Endothelial cell (in vitro differentiated cells): Measurements from ENCODE around the gene TRIM46. TPM values are rescaled to one million over a fixed set of nuclear protein-coding genes. Genes with fewer than 3 reads are reported as not detected.

Source experiments
- DNase-seq: peaks from one replicate; pipeline ENCODE4 v3.0.0; 2021; ENCODE audit warnings: low spot score
- H3K27ac Mint-ChIP-seq: one replicate; pipeline ENCODE4 v1.8.0; 2021; ENCODE audit warnings: mixed read lengths, inconsistent platforms; ENCODE audit not compliant: unreplicated experiment
- H3K27me3 Mint-ChIP-seq: one replicate; pipeline ENCODE4 v1.8.0; 2021; ENCODE audit warnings: mild to moderate bottlenecking, moderate library complexity, mixed read lengths, inconsistent platforms; ENCODE audit not compliant: unreplicated experiment
- H3K36me3 Mint-ChIP-seq: one replicate; pipeline ENCODE4 v1.8.0; 2021; ENCODE audit warnings: mild to moderate bottlenecking, low read depth, mixed read lengths, inconsistent platforms; ENCODE audit not compliant: unreplicated experiment
- H3K4me1 Mint-ChIP-seq: one replicate; pipeline ENCODE4 v1.8.0; 2021; ENCODE audit warnings: mild to moderate bottlenecking, mixed read lengths, inconsistent platforms; ENCODE audit not compliant: unreplicated experiment
- H3K4me3 Mint-ChIP-seq: one replicate; pipeline ENCODE4 v1.8.0; 2021; ENCODE audit warnings: mild to moderate bottlenecking, mixed read lengths, inconsistent platforms; ENCODE audit not compliant: unreplicated experiment
- H3K9me3 Mint-ChIP-seq: one replicate; pipeline ENCODE4 v1.8.0; 2021; ENCODE audit warnings: mixed read lengths, inconsistent platforms; ENCODE audit not compliant: unreplicated experiment
- total RNA-seq: library from RNA; stranded (reverse); fragmentation: NEBNext Ultra II Directional; extraction: Animal tissue kit (Norgen Biotek cat#: 25700); gene quantifications from one replicate; pipeline ENCODE4 v1.2.1, GENCODE V29; 2021; ENCODE audit not compliant: unreplicated experiment
- TF ChIP-seq, protein P1 (sequence below): fragments of 200-600 bp; sonication (generic); IDR thresholded peaks from one replicate; pipeline ENCODE4 v1.5.0; 2021; ENCODE audit warnings: antibody characterized with exemption; ENCODE audit not compliant: unreplicated experiment

The TRIM46 gene
- total RNA-seq, 1 donor from 2014 or later, result 8.5 TPM

DNA sequence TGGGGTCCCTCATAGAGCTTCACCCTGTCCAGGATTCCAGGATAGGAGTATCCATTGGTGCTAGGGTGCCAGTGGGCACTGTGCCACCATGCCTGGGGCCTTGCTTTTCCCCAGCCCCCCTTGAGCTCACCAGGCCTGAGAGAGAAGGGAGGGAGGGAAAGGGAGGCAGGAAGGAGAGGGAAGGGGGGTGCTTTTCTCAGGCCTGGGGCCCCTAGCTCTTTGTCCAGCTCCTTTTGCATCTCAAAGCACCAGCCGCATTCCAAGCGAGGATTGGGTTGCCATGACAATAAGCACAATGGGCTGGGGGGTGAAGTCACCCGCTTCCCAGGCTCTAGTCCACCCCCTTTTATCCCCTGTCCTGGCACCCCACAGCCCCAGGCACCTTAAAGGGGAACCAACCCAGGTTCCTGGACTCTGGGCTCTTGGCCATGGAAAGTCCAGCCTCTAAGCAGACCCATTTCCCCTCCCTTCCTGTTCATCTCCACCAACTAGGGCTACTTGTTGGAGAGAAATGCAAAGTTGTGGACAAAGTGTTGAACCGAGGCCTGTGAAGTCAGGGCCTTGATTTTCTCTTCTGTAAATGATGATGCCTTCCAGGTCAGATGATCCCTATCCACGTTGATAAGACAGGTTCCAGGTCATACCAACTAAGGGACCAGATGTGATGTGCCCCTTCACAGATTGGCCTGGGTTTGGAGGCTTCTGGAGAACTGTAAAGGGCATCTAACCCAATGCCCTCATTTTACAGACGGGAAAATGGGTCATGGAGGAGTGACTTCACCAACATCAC, 22.6 kb downstream of the TRIM46 start:
- peaks cover 28% of the 10 kb centered on the region for H3K36me3 Mint-ChIP-seq
- H3K9me3 Mint-ChIP-seq, result no peaks in the 10 kb centered on the region
- peak overlapping the region; percentile 90 for H3K4me3 Mint-ChIP-seq
- peaks cover 23% of the 10 kb centered on the region for H3K4me1 Mint-ChIP-seq
- peak overlapping the region; percentile 91 for H3K27ac Mint-ChIP-seq
- DNase-seq, result no peak
- H3K27me3 Mint-ChIP-seq, result peaks cover 37% of the 10 kb centered on the region
- TF ChIP-seq, protein P1, sequence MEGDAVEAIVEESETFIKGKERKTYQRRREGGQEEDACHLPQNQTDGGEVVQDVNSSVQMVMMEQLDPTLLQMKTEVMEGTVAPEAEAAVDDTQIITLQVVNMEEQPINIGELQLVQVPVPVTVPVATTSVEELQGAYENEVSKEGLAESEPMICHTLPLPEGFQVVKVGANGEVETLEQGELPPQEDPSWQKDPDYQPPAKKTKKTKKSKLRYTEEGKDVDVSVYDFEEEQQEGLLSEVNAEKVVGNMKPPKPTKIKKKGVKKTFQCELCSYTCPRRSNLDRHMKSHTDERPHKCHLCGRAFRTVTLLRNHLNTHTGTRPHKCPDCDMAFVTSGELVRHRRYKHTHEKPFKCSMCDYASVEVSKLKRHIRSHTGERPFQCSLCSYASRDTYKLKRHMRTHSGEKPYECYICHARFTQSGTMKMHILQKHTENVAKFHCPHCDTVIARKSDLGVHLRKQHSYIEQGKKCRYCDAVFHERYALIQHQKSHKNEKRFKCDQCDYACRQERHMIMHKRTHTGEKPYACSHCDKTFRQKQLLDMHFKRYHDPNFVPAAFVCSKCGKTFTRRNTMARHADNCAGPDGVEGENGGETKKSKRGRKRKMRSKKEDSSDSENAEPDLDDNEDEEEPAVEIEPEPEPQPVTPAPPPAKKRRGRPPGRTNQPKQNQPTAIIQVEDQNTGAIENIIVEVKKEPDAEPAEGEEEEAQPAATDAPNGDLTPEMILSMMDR, result no peak

DNA sequence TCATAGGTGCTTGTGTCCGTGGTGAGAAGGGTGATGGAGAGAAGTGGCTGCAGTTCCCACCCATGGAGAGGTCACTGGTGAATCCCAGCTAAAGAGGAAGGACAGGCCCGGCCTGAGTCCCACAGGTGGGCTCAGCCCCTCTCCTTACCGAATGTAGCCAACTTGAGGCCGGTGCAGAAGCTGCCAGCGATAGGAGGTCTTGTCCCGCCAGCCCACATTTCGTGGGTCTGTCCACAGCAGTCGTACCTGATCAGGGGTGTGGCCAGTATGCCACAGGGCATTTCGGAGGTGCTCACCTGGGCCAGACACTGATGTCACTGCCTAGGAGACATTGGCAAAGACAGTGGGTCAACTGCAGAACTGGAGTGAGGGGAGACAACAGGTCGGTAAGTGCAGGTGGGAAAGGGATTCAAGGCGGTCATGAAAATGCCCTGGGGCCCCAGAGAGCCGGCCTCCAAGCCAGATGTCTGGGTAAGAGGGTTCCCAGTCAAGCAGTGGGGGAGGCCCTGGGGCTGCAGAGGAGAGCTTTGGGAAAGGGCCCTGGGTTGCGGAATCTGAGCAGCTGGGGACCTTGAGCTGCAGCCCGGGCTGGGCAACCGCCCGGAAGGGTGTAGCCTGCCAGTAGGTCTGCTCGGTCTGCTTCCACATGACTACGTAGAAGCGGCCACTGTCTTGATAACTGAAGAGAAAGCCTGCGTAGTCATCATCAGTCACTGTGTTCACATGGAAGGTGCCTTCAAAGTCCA, 23.4 kb downstream of the TRIM46 start:
- peak overlapping the region; percentile 67 for H3K27ac Mint-ChIP-seq
- H3K27me3 Mint-ChIP-seq, result peaks cover 39% of the 10 kb centered on the region
- TF ChIP-seq, protein P1, result no peak
- no peaks in the 10 kb centered on the region for H3K9me3 Mint-ChIP-seq
- H3K4me1 Mint-ChIP-seq, result peaks cover 23% of the 10 kb centered on the region
- no peak for DNase-seq
- H3K4me3 Mint-ChIP-seq, result peak overlapping the region; percentile 57
- H3K36me3 Mint-ChIP-seq, result peaks cover 28% of the 10 kb centered on the region

DNA sequence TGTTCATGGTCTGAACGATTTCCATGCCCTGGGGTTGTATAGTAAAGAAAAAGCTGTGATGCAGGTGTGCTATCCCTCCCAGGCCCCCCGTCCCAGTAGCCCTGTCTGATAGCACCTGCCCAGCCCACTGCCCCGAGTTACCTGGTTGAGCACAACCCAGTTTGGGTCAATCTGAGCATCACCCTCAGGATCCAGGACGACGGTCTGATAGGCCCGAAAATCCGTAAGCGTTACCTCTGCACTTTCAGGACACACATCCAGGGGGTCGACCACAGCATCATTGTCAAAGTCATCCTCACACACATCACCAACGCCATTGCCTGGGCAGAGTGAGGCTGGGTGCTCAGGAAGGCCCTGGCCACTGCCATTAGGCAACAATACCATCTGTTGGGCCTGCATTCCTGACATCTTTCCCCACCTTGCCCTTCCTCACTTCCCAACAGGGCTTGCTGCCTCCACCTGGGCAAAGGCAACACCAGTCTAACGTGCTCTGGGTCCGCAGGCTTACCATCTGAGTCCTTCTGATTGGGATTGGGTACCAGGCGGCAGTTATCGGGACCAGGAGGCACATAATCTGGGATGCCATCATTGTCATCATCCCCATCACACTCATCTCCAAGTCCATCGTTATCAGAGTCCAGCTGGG, 24.4 kb downstream of the TRIM46 start:
- peak overlapping the region; percentile 72 for H3K4me3 Mint-ChIP-seq
- H3K36me3 Mint-ChIP-seq, result peaks cover 28% of the 10 kb centered on the region
- DNase-seq, result no peak
- peaks cover 37% of the 10 kb centered on the region for H3K27me3 Mint-ChIP-seq
- no peaks in the 10 kb centered on the region for H3K9me3 Mint-ChIP-seq
- TF ChIP-seq, protein P1, result no peak
- peak overlapping the region; percentile 10 for H3K27ac Mint-ChIP-seq
- H3K4me1 Mint-ChIP-seq, result peaks cover 23% of the 10 kb centered on the region

GRCh38 chr1:155198547-155198906, 24.9 kb downstream of the TRIM46 start:
- Mint-ChIP-seq H3K27me3 (peaks cover 36% of the 10 kb centered on the region), H3K27ac (peak overlapping the region; percentile 10), H3K4me3 (no peak overlapping the region)

More at GRCh38 chr1:155198547-155198906, 24.9 kb downstream of the TRIM46 start:
- Mint-ChIP-seq H3K9me3 (no peaks in the 10 kb centered on the region), H3K36me3 (peaks cover 32% of the 10 kb centered on the region), H3K4me1 (peaks cover 23% of the 10 kb centered on the region)
- TF ChIP-seq, protein P1, result no peak
- no peak for DNase-seq
